ENCODE data around the gene DISP3.

DISP3 gene

DNA sequence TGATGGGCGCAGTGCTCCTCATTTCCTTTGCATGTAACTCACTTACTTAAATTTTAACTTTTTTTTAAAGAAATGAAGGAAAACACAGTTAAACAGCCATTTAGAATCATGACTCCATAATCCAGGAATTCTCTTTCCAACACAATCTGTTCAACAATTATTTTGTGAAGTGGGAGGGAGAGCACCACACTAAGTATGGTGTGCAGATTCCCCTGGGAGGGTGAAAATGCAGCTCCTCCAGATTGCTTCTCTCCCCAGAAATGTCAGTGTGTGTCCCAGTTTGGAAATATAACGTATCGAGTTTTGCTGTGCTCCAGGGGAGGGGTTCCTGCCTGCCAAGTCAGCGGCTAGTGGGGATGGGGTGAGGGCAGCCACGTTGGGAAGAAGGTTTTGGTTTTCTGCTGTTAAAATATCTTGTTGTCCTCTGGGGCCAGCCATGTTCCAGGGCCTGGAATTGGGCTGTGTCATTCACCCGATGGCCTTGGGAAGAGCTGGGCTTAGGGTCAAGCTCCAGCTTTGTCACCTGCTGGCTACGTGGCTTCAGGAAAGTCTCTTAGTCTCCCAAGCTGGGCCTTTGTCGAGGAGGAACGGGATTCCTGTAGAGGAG, 17.3 kb upstream of the DISP3 start:
- Histone ChIP-seq H3K36me3 (ENCODE audit: low read depth) (no peaks in the 10 kb centered on the region), H3K9me3 (ENCODE audit: severe bottlenecking) (no peaks in the 10 kb centered on the region), H3K4me3 (ENCODE audit: severe bottlenecking) (no peak overlapping the region), H3K4me1 (ENCODE audit: insufficient read depth, poor library complexity, severe bottlenecking) (no peaks in the 10 kb centered on the region), H3K27me3 (ENCODE audit: insufficient read depth, poor library complexity, severe bottlenecking) (peaks cover 14% of the 10 kb centered on the region), H3K27ac (ENCODE audit: poor library complexity, severe bottlenecking) (no peak overlapping the region)
- DNase-seq (ENCODE audit: low spot score): no peak
- TF ChIP-seq, protein P1, sequence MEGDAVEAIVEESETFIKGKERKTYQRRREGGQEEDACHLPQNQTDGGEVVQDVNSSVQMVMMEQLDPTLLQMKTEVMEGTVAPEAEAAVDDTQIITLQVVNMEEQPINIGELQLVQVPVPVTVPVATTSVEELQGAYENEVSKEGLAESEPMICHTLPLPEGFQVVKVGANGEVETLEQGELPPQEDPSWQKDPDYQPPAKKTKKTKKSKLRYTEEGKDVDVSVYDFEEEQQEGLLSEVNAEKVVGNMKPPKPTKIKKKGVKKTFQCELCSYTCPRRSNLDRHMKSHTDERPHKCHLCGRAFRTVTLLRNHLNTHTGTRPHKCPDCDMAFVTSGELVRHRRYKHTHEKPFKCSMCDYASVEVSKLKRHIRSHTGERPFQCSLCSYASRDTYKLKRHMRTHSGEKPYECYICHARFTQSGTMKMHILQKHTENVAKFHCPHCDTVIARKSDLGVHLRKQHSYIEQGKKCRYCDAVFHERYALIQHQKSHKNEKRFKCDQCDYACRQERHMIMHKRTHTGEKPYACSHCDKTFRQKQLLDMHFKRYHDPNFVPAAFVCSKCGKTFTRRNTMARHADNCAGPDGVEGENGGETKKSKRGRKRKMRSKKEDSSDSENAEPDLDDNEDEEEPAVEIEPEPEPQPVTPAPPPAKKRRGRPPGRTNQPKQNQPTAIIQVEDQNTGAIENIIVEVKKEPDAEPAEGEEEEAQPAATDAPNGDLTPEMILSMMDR (IDR thresholded peaks at IDR 0.05; ENCODE audit: poor library complexity, severe bottlenecking): no peak
- ATAC-seq (ENCODE audit: low read depth): no peak

DNA sequence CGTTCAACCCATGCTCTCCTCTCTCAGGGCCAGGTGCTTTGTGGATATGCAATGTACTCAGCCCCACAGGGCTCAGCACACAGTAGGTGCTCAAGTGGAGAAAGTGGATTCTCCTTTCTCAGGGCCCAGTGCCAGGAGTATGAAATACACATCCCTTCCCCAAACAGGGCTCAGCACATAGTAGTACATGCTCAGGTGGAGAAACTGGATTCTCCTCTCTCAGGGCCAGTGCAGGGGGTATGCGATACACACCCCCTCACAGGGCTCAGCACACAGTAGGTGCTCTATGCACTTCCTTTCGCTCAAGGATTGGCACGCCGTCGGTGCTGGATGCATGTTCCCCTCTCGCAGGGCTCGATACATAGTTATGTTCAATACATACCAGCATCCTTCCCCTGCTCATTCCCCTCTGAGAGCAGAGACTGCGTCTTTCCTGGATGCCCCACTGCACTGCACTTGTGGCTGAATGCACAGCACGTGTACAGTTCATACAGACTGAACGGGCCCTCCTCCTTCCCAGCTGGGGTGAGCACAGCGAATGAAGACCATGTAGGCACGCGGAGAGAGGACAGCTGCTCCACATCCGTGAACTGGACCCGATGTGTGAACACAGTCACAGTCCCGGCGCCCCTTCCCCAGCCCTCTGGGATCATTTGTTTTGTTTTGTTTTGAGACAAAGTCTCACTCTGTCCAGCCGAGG, 16.6 kb upstream of the DISP3 start:
- Histone ChIP-seq H3K4me1 (ENCODE audit: insufficient read depth, poor library complexity, severe bottlenecking) (no peaks in the 10 kb centered on the region), H3K27ac (ENCODE audit: poor library complexity, severe bottlenecking) (no peak overlapping the region), H3K4me3 (ENCODE audit: severe bottlenecking) (no peak overlapping the region), H3K27me3 (ENCODE audit: insufficient read depth, poor library complexity, severe bottlenecking) (peaks cover 9% of the 10 kb centered on the region), H3K36me3 (ENCODE audit: low read depth) (no peaks in the 10 kb centered on the region), H3K9me3 (ENCODE audit: severe bottlenecking) (no peaks in the 10 kb centered on the region)
- DNase-seq (ENCODE audit: low spot score) (no peak), ATAC-seq (ENCODE audit: low read depth) (no peak; the same call in 2 of the 3 replicates)
- TF ChIP-seq, protein P1 (IDR thresholded peaks at IDR 0.05; ENCODE audit: poor library complexity, severe bottlenecking): no peak

DNA sequence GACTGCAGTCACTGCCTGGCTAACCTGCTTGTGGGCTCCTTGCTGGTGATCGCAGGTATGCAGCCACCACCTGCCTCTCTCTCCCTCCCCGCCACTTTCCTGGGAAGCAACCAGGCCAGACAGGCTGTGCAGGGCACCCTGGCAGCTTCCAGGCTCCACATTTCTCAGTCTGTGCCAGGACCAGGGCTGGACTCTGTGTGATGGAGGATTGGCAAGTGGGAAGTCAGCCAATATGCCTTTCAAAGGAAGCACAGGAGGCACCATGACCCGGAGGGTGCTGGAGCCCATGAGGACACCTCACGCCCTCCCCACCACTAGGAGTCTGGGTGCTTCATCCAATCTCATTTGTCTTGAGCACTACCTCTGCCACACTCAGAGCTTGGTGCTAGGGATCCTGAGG, 15.8 kb upstream of the DISP3 start:
- Histone ChIP-seq H3K4me1 (ENCODE audit: insufficient read depth, poor library complexity, severe bottlenecking) (no peaks in the 10 kb centered on the region), H3K27me3 (ENCODE audit: insufficient read depth, poor library complexity, severe bottlenecking) (peaks cover 9% of the 10 kb centered on the region), H3K36me3 (ENCODE audit: low read depth) (no peaks in the 10 kb centered on the region), H3K9me3 (ENCODE audit: severe bottlenecking) (no peaks in the 10 kb centered on the region), H3K27ac (ENCODE audit: poor library complexity, severe bottlenecking) (no peak overlapping the region), H3K4me3 (ENCODE audit: severe bottlenecking) (no peak overlapping the region)
- TF ChIP-seq, protein P1 (IDR thresholded peaks at IDR 0.05; ENCODE audit: poor library complexity, severe bottlenecking): no peak
- ATAC-seq (ENCODE audit: low read depth) (no peak), DNase-seq (ENCODE audit: low spot score) (no peak)

DNA sequence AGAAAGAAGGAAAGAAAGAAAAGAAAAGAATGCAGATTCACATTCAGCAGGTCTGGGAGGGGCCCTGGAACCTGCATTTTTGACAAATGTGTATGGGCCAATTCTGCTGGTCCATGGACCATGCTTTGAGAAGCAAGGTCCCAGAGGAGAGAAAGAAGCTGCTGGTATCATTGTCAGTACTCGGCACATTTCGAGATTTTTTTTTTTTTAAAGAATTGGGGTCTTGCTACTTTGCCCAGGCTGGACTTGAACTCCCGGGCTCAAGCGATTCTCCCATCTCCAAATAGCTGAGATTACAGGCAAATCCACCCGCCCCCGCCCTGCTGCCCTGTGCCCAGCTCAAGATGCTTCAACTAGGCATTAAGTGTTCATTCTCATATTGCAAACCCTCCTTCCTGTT, 13.6 kb upstream of the DISP3 start:
- ATAC-seq (ENCODE audit: low read depth): no peak
- Histone ChIP-seq H3K9me3 (ENCODE audit: severe bottlenecking) (no peaks in the 10 kb centered on the region), H3K27me3 (ENCODE audit: insufficient read depth, poor library complexity, severe bottlenecking) (peaks cover 9% of the 10 kb centered on the region), H3K4me1 (ENCODE audit: insufficient read depth, poor library complexity, severe bottlenecking) (no peaks in the 10 kb centered on the region), H3K4me3 (ENCODE audit: severe bottlenecking) (no peak overlapping the region), H3K36me3 (ENCODE audit: low read depth) (no peaks in the 10 kb centered on the region), H3K27ac (ENCODE audit: poor library complexity, severe bottlenecking) (no peak overlapping the region)
- TF ChIP-seq, protein P1 (IDR thresholded peaks at IDR 0.05; ENCODE audit: poor library complexity, severe bottlenecking): no peak
- DNase-seq (ENCODE audit: low spot score): no peak

DNA sequence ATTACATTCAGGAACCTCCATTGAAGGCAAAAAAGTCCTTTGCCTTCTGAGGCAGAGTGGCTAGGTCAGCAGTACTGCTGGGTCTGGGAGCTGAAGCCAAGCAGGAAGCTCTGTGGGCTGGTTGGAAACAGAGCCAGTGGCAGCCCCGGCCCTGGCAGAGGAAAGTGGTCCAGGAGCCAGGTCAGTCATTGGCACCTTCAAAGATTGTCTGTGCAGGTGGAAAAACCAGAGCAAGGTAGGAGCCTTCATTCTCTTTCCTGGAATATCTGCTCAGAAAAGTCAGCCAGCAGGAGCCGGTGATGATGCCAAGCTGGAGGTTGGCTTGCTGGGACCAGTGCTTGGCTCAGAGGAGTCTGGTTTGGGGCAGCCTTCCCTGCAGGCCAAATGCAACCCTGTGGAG, 12.5 kb upstream of the DISP3 start:
- DNase-seq (ENCODE audit: low spot score): no peak
- no peak for ATAC-seq (ENCODE audit: low read depth)
- TF ChIP-seq, protein P1 (IDR thresholded peaks at IDR 0.05; ENCODE audit: poor library complexity, severe bottlenecking): no peak
- peaks cover 9% of the 10 kb centered on the region for H3K27me3 ChIP-seq (ENCODE audit: insufficient read depth, poor library complexity, severe bottlenecking)
- H3K27ac ChIP-seq (ENCODE audit: poor library complexity, severe bottlenecking): no peak overlapping the region
- H3K4me3 ChIP-seq (ENCODE audit: severe bottlenecking): no peak overlapping the region
- no peaks in the 10 kb centered on the region for H3K9me3 ChIP-seq (ENCODE audit: severe bottlenecking)
- no peaks in the 10 kb centered on the region for H3K4me1 ChIP-seq (ENCODE audit: insufficient read depth, poor library complexity, severe bottlenecking)
- no peaks in the 10 kb centered on the region for H3K36me3 ChIP-seq (ENCODE audit: low read depth)
